H1 (cell line): Measurements from ENCODE around the gene TMEM63A. TPM values are rescaled to one million over a fixed set of nuclear protein-coding genes. Genes with fewer than 3 reads are reported as not detected.

Source experiments
- CTCF ChIA-PET: fragments of 300-600 bp; sonication (Branson Sonifier 250); formaldehyde crosslinking; loops from one replicate; lab custom pipeline; 2021; ENCODE audit not compliant: partially characterized antibody; lab: Charles Lee
- POLR2A ChIA-PET: fragments of 300-600 bp; sonication (Branson Sonifier 250); formaldehyde crosslinking; loops from one replicate; lab custom pipeline; 2021; ENCODE audit warnings: inconsistent platforms; ENCODE audit not compliant: partially characterized antibody; lab: Charles Lee
- DNase-seq, 2 experiments: peaks; one replicate each; pipeline versions ENCODE4 v3.0.0 to v3.0.0-alpha.2; 2010 to 2022; ENCODE audit warnings: low spot score in 2 of 2, low read depth in 1 of 2, mixed read lengths in 1 of 2
- FAIRE-seq: peaks from 2 replicates; lab custom pipeline; 2011; peaks lifted over from hg19 to GRCh38; lab: Jason Lieb, UNC
- H2AFZ ChIP-seq: 2 replicates; pipeline ENCODE4 v1.8.1; 2012; ENCODE audit warnings: low read length, inconsistent platforms
- H2AK5ac ChIP-seq: 2 replicates; pipeline ENCODE4 v1.6.1; 2013; ENCODE audit warnings: low read depth, low read length
- H2BK120ac ChIP-seq: replicated peaks from 2 replicates; pipeline ENCODE3; 2013; ENCODE audit warnings: low read depth, low read length, inconsistent platforms
- H2BK12ac ChIP-seq: 2 replicates; pipeline ENCODE4 v1.6.1; 2013; ENCODE audit warnings: low read depth, low read length
- H2BK15ac ChIP-seq: 2 replicates; pipeline ENCODE4 v1.6.1; 2013; ENCODE audit warnings: low read length
- H2BK20ac ChIP-seq: 2 replicates; pipeline ENCODE4 v1.6.1; 2013; ENCODE audit warnings: low read length
- H2BK5ac ChIP-seq: 2 replicates; pipeline ENCODE4 v1.6.1; 2013; ENCODE audit warnings: low read depth, low read length
- H3K14ac ChIP-seq: 2 replicates; pipeline ENCODE4 v1.6.1; 2013; ENCODE audit warnings: inconsistent platforms; ENCODE audit not compliant: insufficient read length
- H3K18ac ChIP-seq: 2 replicates; pipeline ENCODE4 v1.6.1; 2013; ENCODE audit warnings: low read length; ENCODE audit errors: extremely low read depth
- H3K23ac ChIP-seq: 2 replicates; pipeline ENCODE4 v1.6.1; 2013; ENCODE audit warnings: inconsistent platforms; ENCODE audit not compliant: insufficient read length
- H3K23me2 ChIP-seq: 2 replicates; pipeline ENCODE4 v1.6.1; 2013; ENCODE audit warnings: low read depth, low read length
- H3K27ac ChIP-seq: 2 replicates; pipeline ENCODE4 v1.6.1; 2011; ENCODE audit warnings: low read depth, low read length, inconsistent platforms
- H3K27me3 ChIP-seq, 4 experiments: replicated peaks in 1 of 4; 1 replicate in 1 of 4; 2 replicates in 3 of 4; pipeline versions ENCODE4 v1.6.1 to v1.8.1; 2011 to 2013; ENCODE audit warnings: low read length in 3 of 4, mild to moderate bottlenecking in 3 of 4, inconsistent platforms in 2 of 4, mixed read lengths in 2 of 4, moderate library complexity in 1 of 4; ENCODE audit not compliant: control insufficient read depth in 3 of 4, insufficient read depth in 3 of 4; ENCODE audit errors: extremely low read depth in 1 of 4
- H3K36me3 ChIP-seq, 4 experiments: 2 replicates each; pipeline versions ENCODE4 v1.6.1 to v1.8.1; 2011 to 2013; ENCODE audit warnings: mild to moderate bottlenecking in 4 of 4, low read length in 3 of 4, moderate library complexity in 2 of 4, control low read depth in 1 of 4, inconsistent platforms in 1 of 4; ENCODE audit not compliant: insufficient read depth in 4 of 4, control insufficient read depth in 2 of 4
- H3K4ac ChIP-seq: replicated peaks from 2 replicates; pipeline ENCODE3; 2013; ENCODE audit warnings: low read length, low read depth, mixed read lengths, inconsistent platforms; ENCODE audit not compliant: insufficient read length
- H3K4me1 ChIP-seq, 4 experiments: replicated peaks in 1 of 4; 1 replicate in 1 of 4; 2 replicates in 3 of 4; pipeline versions ENCODE4 v1.6.1 to v1.8.1; 2011 to 2013; ENCODE audit warnings: low read length in 3 of 4, inconsistent platforms in 2 of 4, mixed read lengths in 1 of 4; ENCODE audit not compliant: insufficient read depth in 4 of 4, control insufficient read depth in 3 of 4
- H3K4me2 ChIP-seq, 2 experiments: 2 replicates each; pipeline versions ENCODE4 v1.6.1 to v1.8.1; 2011 to 2013; ENCODE audit warnings: low read depth in 2 of 2, low read length in 2 of 2, control low read depth in 1 of 2, inconsistent platforms in 1 of 2, mild to moderate bottlenecking in 1 of 2; ENCODE audit not compliant: insufficient read depth in 1 of 2
- H3K4me3 ChIP-seq, 4 experiments: fragments of 200-600, 300-600 bp in 1 of 4; sonication (generic), shearing (Covaris generic), sonication (Bioruptor Twin) in 1 of 4; 2 replicates each; pipeline versions ENCODE4 v1.5.1 to v1.8.1; 2011 to 2016; ENCODE audit warnings: low read length in 4 of 4, low read depth in 3 of 4, control low read depth in 2 of 4, inconsistent platforms in 2 of 4, mild to moderate bottlenecking in 2 of 4, mixed read lengths in 1 of 4, moderate library complexity in 1 of 4; ENCODE audit not compliant: insufficient read depth in 2 of 4; ENCODE audit errors: extremely low read depth in 1 of 4
- H3K56ac ChIP-seq: replicated peaks from 2 replicates; pipeline ENCODE3; 2013; ENCODE audit warnings: low read depth, mild to moderate bottlenecking, mixed read lengths, low read length, inconsistent platforms; ENCODE audit not compliant: insufficient read length
- H3K79me1 ChIP-seq: 2 replicates; pipeline ENCODE4 v1.6.1; 2013; ENCODE audit warnings: low read depth, low read length, control low read depth
- H3K79me2 ChIP-seq, 2 experiments: 2 replicates each; pipeline versions ENCODE4 v1.6.1 to v1.8.1; 2012 to 2013; ENCODE audit warnings: low read length in 2 of 2, mild to moderate bottlenecking in 2 of 2, inconsistent platforms in 1 of 2; ENCODE audit not compliant: insufficient read depth in 2 of 2, control insufficient read depth in 1 of 2
- H3K9ac ChIP-seq, 4 experiments: replicated peaks in 1 of 4; 1 replicate in 1 of 4; 2 replicates in 3 of 4; pipeline versions ENCODE4 v1.6.1 to v1.8.1; 2011 to 2013; ENCODE audit warnings: low read depth in 3 of 4, low read length in 3 of 4, control low read depth in 2 of 4, mild to moderate bottlenecking in 2 of 4, moderate library complexity in 2 of 4, inconsistent platforms in 1 of 4; ENCODE audit errors: extremely low read depth in 1 of 4
- H3K9me3 ChIP-seq, 2 experiments: 2 replicates each; pipeline versions ENCODE4 v1.6.1 to v1.8.1; 2012 to 2013; ENCODE audit warnings: mild to moderate bottlenecking in 2 of 2, moderate library complexity in 2 of 2, control low read depth in 1 of 2, inconsistent platforms in 1 of 2, low read depth in 1 of 2, low read length in 1 of 2, mixed read lengths in 1 of 2; ENCODE audit not compliant: insufficient read depth in 2 of 2
- H4K20me1 ChIP-seq, 2 experiments: replicated peaks in 1 of 2; 2 replicates each; pipeline versions ENCODE3 to v1.8.1; 2011 to 2013; ENCODE audit warnings: inconsistent platforms in 2 of 2, low read length in 2 of 2, mild to moderate bottlenecking in 1 of 2; ENCODE audit not compliant: insufficient read depth in 2 of 2, control insufficient read depth in 1 of 2
- H4K5ac ChIP-seq: 2 replicates; pipeline ENCODE4 v1.6.1; 2013; ENCODE audit warnings: low read length, low read depth, mixed read lengths, inconsistent platforms; ENCODE audit not compliant: insufficient read length
- H4K8ac ChIP-seq: 2 replicates; pipeline ENCODE4 v1.8.0; 2013; ENCODE audit warnings: mild to moderate bottlenecking, moderate library complexity, low read length, inconsistent platforms; ENCODE audit not compliant: insufficient read depth; ENCODE audit errors: extremely low read depth
- H4K91ac ChIP-seq: replicated peaks from 2 replicates; pipeline ENCODE3; 2013; ENCODE audit warnings: low read length, mixed read lengths, inconsistent platforms; ENCODE audit not compliant: insufficient read length
- CHD1 ChIP-seq: IDR thresholded peaks from 2 replicates; pipeline ENCODE4 v1.6.1; 2012; ENCODE audit warnings: low read depth, low read length, improper control_type of control experiment
- CTCF ChIP-seq, 3 experiments: IDR thresholded peaks; 1 replicate in 2 of 3; 2 replicates in 1 of 3; pipeline versions ENCODE4 v1.5.1 to v1.6.1; 2011; ENCODE audit warnings: low read length in 3 of 3, mild to moderate bottlenecking in 3 of 3, inconsistent platforms in 2 of 3, low read depth in 1 of 3, moderate library complexity in 1 of 3; ENCODE audit not compliant: insufficient read depth in 1 of 3; ENCODE audit errors: control extremely low read depth in 1 of 3
- EP300 ChIP-seq, 2 experiments: IDR thresholded peaks; 1 replicate in 1 of 2; 2 replicates in 1 of 2; pipeline ENCODE4 v1.6.1; 2011 to 2012; ENCODE audit warnings: low read depth in 2 of 2, low read length in 2 of 2, mild to moderate bottlenecking in 2 of 2, borderline replicate concordance in 1 of 2, inconsistent platforms in 1 of 2, moderate library complexity in 1 of 2
- FOSL1 ChIP-seq: IDR thresholded peaks from 2 replicates; pipeline ENCODE4 v1.6.1; 2011; ENCODE audit warnings: mild to moderate bottlenecking, low read depth, low read length, moderate library complexity; ENCODE audit not compliant: insufficient read depth
- JUND ChIP-seq: IDR thresholded peaks from 2 replicates; pipeline ENCODE4 v1.6.1; 2011; ENCODE audit warnings: mild to moderate bottlenecking, improper control_type of control experiment, low read length
- RAD21 ChIP-seq, 2 experiments: IDR thresholded peaks in 1 of 2; conservative IDR thresholded peaks in 1 of 2; 2 replicates each; pipeline ENCODE4 v1.6.1; 2011; ENCODE audit warnings: low read depth in 2 of 2, low read length in 2 of 2, improper control_type of control experiment in 1 of 2, inconsistent platforms in 1 of 2, mild to moderate bottlenecking in 1 of 2, moderate library complexity in 1 of 2
- TAF7 ChIP-seq: optimal IDR thresholded peaks from 2 replicates; pipeline ENCODE3; 2011; ENCODE audit warnings: low read depth, mild to moderate bottlenecking, inconsistent platforms, low read length, moderate library complexity, borderline replicate concordance
- TBP ChIP-seq: IDR thresholded peaks from 2 replicates; pipeline ENCODE4 v1.6.1; 2011; ENCODE audit warnings: low read depth, low read length, improper control_type of control experiment
- YY1 ChIP-seq: IDR thresholded peaks from 2 replicates; pipeline ENCODE4 v1.6.1; 2011; ENCODE audit warnings: low read depth, mild to moderate bottlenecking, low read length
- WGBS, 2 experiments: shearing (Covaris generic) in 1 of 2; methylation state at CpG; one replicate each; pipeline versions ENCODE4 v1.1.6 to v1.1.7; 2013 to 2015; ENCODE audit warnings: low lambda C conversion rate in 2 of 2, mixed read lengths in 2 of 2, inconsistent platforms in 1 of 2, low coverage in 1 of 2, missing lambda C conversion rate in 1 of 2; ENCODE audit not compliant: insufficient replicate concordance in 2 of 2, insufficient coverage in 1 of 2, insufficient read length in 1 of 2; ENCODE audit errors: extremely low coverage in 1 of 2, missing lambda C conversion rate in 1 of 2; 5-methylcytosine and 5-hydroxymethylcytosine counted together
- polyA plus RNA-seq, 7 experiments: library from polyadenylated mRNA; depleted of rRNA in 3 of 7; stranded (reverse) in 5 of 7; unstranded in 2 of 7; fragments of >200 nt in 5 of 7; fragments of 200-250 nt in 2 of 7; gene quantifications; 1 replicate in 5 of 7; 2 replicates in 1 of 7; 4 replicates in 1 of 7; pipeline versions ENCODE4 v1.2.1 to v1.2.3, GENCODE V29; 2011 to 2013; ENCODE audit warnings: missing spikeins in 2 of 7, mixed read lengths in 2 of 7
- total RNA-seq: library from RNA; stranded (reverse); fragmentation: NEBNext Ultra II Directional; extraction: Animal tissue kit (Norgen Biotek cat#: 25700); gene quantifications from 2 replicates; pipeline ENCODE4 v1.2.1, GENCODE V29; 2021

The TMEM63A gene
- total and polyA plus RNA-seq, 2 of the 8 experiments (the other 6 are each of a cell fraction or from before 2014, with no cell fraction given): 26.1 to 55.4 TPM

- H3K23ac ChIP-seq: no peak overlapping the region
- H3K27me3 ChIP-seq: no peaks in the 10 kb centered on the region
- FAIRE-seq: no peak
- H4K91ac ChIP-seq: no peak overlapping the region
- no peak overlapping the region for H3K56ac ChIP-seq
- WGBS, 2 experiments: 89% methylated on average over 5 of the region's 5 CpGs; no CpG with 5 or more reads in 1 of the 2 experiments
- H4K5ac ChIP-seq: no peak overlapping the region
- CTCF ChIA-PET: interaction anchor here (0.7 to 2.7 kb wide), 8 partner anchors 20 to 451 kb away, joined by 3 to 14 read pairs (median 4); no protein-coding TSS in a partner anchor
- H2BK5ac ChIP-seq: no peak overlapping the region
- no peak overlapping the region for H2AK5ac ChIP-seq
- H3K14ac ChIP-seq: no peak overlapping the region
- no peak overlapping the region for H2BK12ac ChIP-seq
- no peak overlapping the region for H2BK120ac ChIP-seq
- no peaks in the 10 kb centered on the region for H3K4me1 ChIP-seq
- H4K20me1 ChIP-seq: no peaks in the 10 kb centered on the region
- H2BK20ac ChIP-seq: no peak overlapping the region
- no peaks in the 10 kb centered on the region for H3K79me2 ChIP-seq
- H3K4me2 ChIP-seq: no peak overlapping the region
- no peak overlapping the region for H3K27ac ChIP-seq
- POLR2A ChIA-PET: interaction anchor here (0.9 to 1.5 kb wide), 4 partner anchors 9 to 49 kb away, joined by 3 to 4 read pairs (median 3); partner anchors contain the start of gene TMEM63A
- H4K8ac ChIP-seq: no peak overlapping the region
- H3K18ac ChIP-seq: no peak overlapping the region
- no peaks in the 10 kb centered on the region for H3K36me3 ChIP-seq
- H3K79me1 ChIP-seq: no peaks in the 10 kb centered on the region
- no peak overlapping the region for H3K4me3 ChIP-seq
- DNase-seq: no peak
- H3K9ac ChIP-seq: no peak overlapping the region
- H2BK15ac ChIP-seq: no peak overlapping the region
- H2AFZ ChIP-seq: no peak overlapping the region
- no peaks in the 10 kb centered on the region for H3K23me2 ChIP-seq
- H3K4ac ChIP-seq: no peak overlapping the region
- H3K9me3 ChIP-seq: no peaks in the 10 kb centered on the region
- TF ChIP-seq CTCF (IDR thresholded peaks at IDR 0.05; ENCODE audit: control extremely low read depth in 1 of 3, insufficient read depth in 1 of 3, low read depth in 1 of 3, low read length in 3 of 3) (no peak), CHD1 (no peak), FOSL1 (no peak), YY1 (no peak), TAF7 (no peak), EP300 (IDR thresholded peaks at IDR 0.05; ENCODE audit: borderline replicate concordance in 1 of 2, low read depth in 2 of 2, low read length in 2 of 2) (no peak), RAD21 (IDR thresholded peaks at IDR 0.05 in 1 of 2, conservative IDR thresholded peaks at IDR 0.05 in 1 of 2; ENCODE audit: low read depth in 2 of 2, low read length in 2 of 2) (no peak), TBP (no peak), JUND (no peak)
These were observed 49.3 kb upstream of the TMEM63A start for GRCh38 chr1:225931270-225932136.
